Measurements from ENCODE around the gene MICAL3. TPM values are rescaled to one million over a fixed set of nuclear protein-coding genes. Genes with fewer than 3 reads are reported as not detected.

Gene MICAL3
- total RNA-seq, 1 donor from 2014 or later: 47.9 TPM

- peaks cover 5% of the 10 kb centered on the region for H3K36me3 Mint-ChIP-seq (ENCODE audit: unreplicated experiment)
- H3K9me3 Mint-ChIP-seq (ENCODE audit: unreplicated experiment): no peaks in the 10 kb centered on the region
- DNase-seq (ENCODE audit: extremely low spot score, unreplicated experiment): no peak
- H3K4me1 Mint-ChIP-seq (ENCODE audit: unreplicated experiment): peaks cover 7% of the 10 kb centered on the region
- H3K4me3 Mint-ChIP-seq (ENCODE audit: unreplicated experiment): no peak overlapping the region
- TF ChIP-seq CTCF (IDR thresholded peaks at IDR 0.05): no peak
- H3K27me3 Mint-ChIP-seq (ENCODE audit: unreplicated experiment): no peaks in the 10 kb centered on the region
- no peak overlapping the region for H3K27ac Mint-ChIP-seq (ENCODE audit: unreplicated experiment)
Observed at GRCh38 chr22:17905445-17905844, 118.9 kb downstream of the MICAL3 start.

- no peak for TF ChIP-seq CTCF (IDR thresholded peaks at IDR 0.05)
- no peaks in the 10 kb centered on the region for H3K4me1 Mint-ChIP-seq (ENCODE audit: unreplicated experiment)
- no peak overlapping the region for H3K27ac Mint-ChIP-seq (ENCODE audit: unreplicated experiment)
- H3K9me3 Mint-ChIP-seq (ENCODE audit: unreplicated experiment): no peaks in the 10 kb centered on the region
- no peak for DNase-seq (ENCODE audit: extremely low spot score, unreplicated experiment)
- H3K36me3 Mint-ChIP-seq (ENCODE audit: unreplicated experiment): peaks cover 13% of the 10 kb centered on the region
- no peak overlapping the region for H3K4me3 Mint-ChIP-seq (ENCODE audit: unreplicated experiment)
- no peaks in the 10 kb centered on the region for H3K27me3 Mint-ChIP-seq (ENCODE audit: unreplicated experiment)
Observed at GRCh38 chr22:17903564-17904295, 120.6 kb downstream of the MICAL3 start.

- no peaks in the 10 kb centered on the region for H3K4me1 Mint-ChIP-seq (ENCODE audit: unreplicated experiment)
- no peak for TF ChIP-seq CTCF (IDR thresholded peaks at IDR 0.05)
- no peak overlapping the region for H3K27ac Mint-ChIP-seq (ENCODE audit: unreplicated experiment)
- no peak overlapping the region for H3K4me3 Mint-ChIP-seq (ENCODE audit: unreplicated experiment)
- no peaks in the 10 kb centered on the region for H3K27me3 Mint-ChIP-seq (ENCODE audit: unreplicated experiment)
- no peak for DNase-seq (ENCODE audit: extremely low spot score, unreplicated experiment)
- no peaks in the 10 kb centered on the region for H3K9me3 Mint-ChIP-seq (ENCODE audit: unreplicated experiment)
- H3K36me3 Mint-ChIP-seq (ENCODE audit: unreplicated experiment): peaks cover 13% of the 10 kb centered on the region
Observed at GRCh38 chr22:17902960-17903359, 121.4 kb downstream of the MICAL3 start.

GRCh38 chr22:17898375-17898774 is 126.0 kb downstream of the MICAL3 start:
- TF ChIP-seq CTCF (IDR thresholded peaks at IDR 0.05): no peak
- DNase-seq (ENCODE audit: extremely low spot score, unreplicated experiment): no peak
- Mint-ChIP-seq H3K9me3 (ENCODE audit: unreplicated experiment) (no peaks in the 10 kb centered on the region), H3K4me3 (ENCODE audit: unreplicated experiment) (no peak overlapping the region), H3K36me3 (ENCODE audit: unreplicated experiment) (peaks cover 22% of the 10 kb centered on the region), H3K27me3 (ENCODE audit: unreplicated experiment) (no peaks in the 10 kb centered on the region), H3K27ac (ENCODE audit: unreplicated experiment) (no peak overlapping the region), H3K4me1 (ENCODE audit: unreplicated experiment) (no peaks in the 10 kb centered on the region)

GRCh38 chr22:17897858-17898257 is 126.5 kb downstream of the MICAL3 start:
- no peak overlapping the region for H3K27ac Mint-ChIP-seq (ENCODE audit: unreplicated experiment)
- TF ChIP-seq CTCF (IDR thresholded peaks at IDR 0.05): no peak
- no peak for DNase-seq (ENCODE audit: extremely low spot score, unreplicated experiment)
- no peaks in the 10 kb centered on the region for H3K27me3 Mint-ChIP-seq (ENCODE audit: unreplicated experiment)
- H3K4me1 Mint-ChIP-seq (ENCODE audit: unreplicated experiment): no peaks in the 10 kb centered on the region
- no peaks in the 10 kb centered on the region for H3K9me3 Mint-ChIP-seq (ENCODE audit: unreplicated experiment)
- H3K36me3 Mint-ChIP-seq (ENCODE audit: unreplicated experiment): peaks cover 28% of the 10 kb centered on the region
- H3K4me3 Mint-ChIP-seq (ENCODE audit: unreplicated experiment): no peak overlapping the region

All from osteocyte (in vitro differentiated cells).